ENCODE measurements around the gene CCNQ.

CCNQ gene

GRCh38 chrX:153593811-153594500 lies 5.0 kb downstream of the CCNQ start:
- peaks cover 9% of the 10 kb centered on the region for H3K4me1 ChIP-seq (ENCODE audit: control insufficient read depth, insufficient read depth, low read length)
- peaks cover 11 to 25% of the 10 kb centered on the region in 2 donors for H3K36me3 ChIP-seq (ENCODE audit: control insufficient read depth in 2 of 2, insufficient read depth in 2 of 2, low read length in 2 of 2)
- H3K27me3 ChIP-seq (ENCODE audit: control insufficient read depth in 1 of 2, insufficient read depth in 2 of 2, low read length in 2 of 2), result peaks cover 0 to 4% of the 10 kb centered on the region in 2 donors
- no peak overlapping the region for H3K4me3 ChIP-seq (ENCODE audit: low read length in 2 of 2)
- peaks cover 0 to 10% of the 10 kb centered on the region in 2 donors for H3K9me3 ChIP-seq (ENCODE audit: control insufficient read depth in 2 of 2, low read length in 2 of 2)
- H3K9ac ChIP-seq (ENCODE audit: low read length in 2 of 2), result no peak overlapping the region
- H3K27ac ChIP-seq (ENCODE audit: low read length), result no peak overlapping the region

DNA sequence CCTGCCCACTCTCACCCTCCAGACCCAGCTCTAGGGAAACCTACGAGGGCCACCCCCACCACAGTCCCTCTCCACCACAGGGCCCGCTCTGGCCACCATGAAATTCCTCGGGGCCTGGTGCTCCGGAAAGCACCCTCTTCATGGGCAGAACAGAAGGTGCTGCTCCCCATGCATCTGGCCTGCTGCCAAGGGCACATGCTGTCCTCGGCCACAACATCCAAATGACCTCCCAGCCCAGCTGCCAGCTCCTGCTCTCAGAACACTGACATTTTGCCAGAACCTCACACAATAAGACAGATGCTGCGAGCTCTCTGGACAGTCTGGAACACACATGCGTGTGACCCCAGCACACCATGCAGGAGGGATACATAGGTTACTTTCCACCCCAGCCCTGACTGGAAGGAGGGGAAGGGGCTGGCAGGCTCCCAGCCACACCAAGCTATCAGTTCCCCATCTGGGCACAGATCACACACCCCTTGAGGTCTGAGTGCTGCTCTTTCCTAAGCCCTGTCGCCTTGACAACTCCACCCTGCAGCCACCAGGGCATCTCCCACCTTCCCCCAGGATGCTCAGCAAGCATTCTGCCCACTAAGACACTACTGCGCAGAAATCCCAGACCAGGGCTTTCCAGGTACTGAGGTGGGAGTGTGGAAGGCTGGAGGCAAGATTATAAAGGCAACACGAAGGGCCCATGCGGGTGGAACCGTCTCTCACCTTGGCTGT lies 5.8 kb downstream of the CCNQ start:
- Histone ChIP-seq H3K36me3 (ENCODE audit: control insufficient read depth in 2 of 2, insufficient read depth in 2 of 2, low read length in 2 of 2) (peaks cover 11 to 25% of the 10 kb centered on the region in 2 donors), H3K27ac (ENCODE audit: low read length) (no peak overlapping the region), H3K9ac (ENCODE audit: low read length in 2 of 2) (no peak overlapping the region), H3K9me3 (ENCODE audit: control insufficient read depth in 2 of 2, low read length in 2 of 2) (peaks cover 0 to 10% of the 10 kb centered on the region in 2 donors), H3K4me1 (ENCODE audit: control insufficient read depth, insufficient read depth, low read length) (peaks cover 9% of the 10 kb centered on the region), H3K4me3 (ENCODE audit: low read length in 2 of 2) (no peak overlapping the region), H3K27me3 (ENCODE audit: control insufficient read depth in 1 of 2, insufficient read depth in 2 of 2, low read length in 2 of 2) (peaks cover 0 to 4% of the 10 kb centered on the region in 2 donors)

GRCh38 chrX:153592091-153592833 lies 6.7 kb downstream of the CCNQ start:
- Histone ChIP-seq H3K27me3 (ENCODE audit: control insufficient read depth in 1 of 2, insufficient read depth in 2 of 2, low read length in 2 of 2) (peaks cover 0 to 4% of the 10 kb centered on the region in 2 donors), H3K27ac (ENCODE audit: low read length) (no peak overlapping the region), H3K36me3 (ENCODE audit: control insufficient read depth in 2 of 2, insufficient read depth in 2 of 2, low read length in 2 of 2) (peaks cover 11 to 27% of the 10 kb centered on the region in 2 donors), H3K4me1 (ENCODE audit: control insufficient read depth, insufficient read depth, low read length) (peaks cover 3% of the 10 kb centered on the region), H3K9ac (ENCODE audit: low read length in 2 of 2) (no peak overlapping the region), H3K9me3 (ENCODE audit: control insufficient read depth in 2 of 2, low read length in 2 of 2) (peaks cover 0 to 4% of the 10 kb centered on the region in 2 donors), H3K4me3 (ENCODE audit: low read length in 2 of 2) (no peak overlapping the region)

DNA sequence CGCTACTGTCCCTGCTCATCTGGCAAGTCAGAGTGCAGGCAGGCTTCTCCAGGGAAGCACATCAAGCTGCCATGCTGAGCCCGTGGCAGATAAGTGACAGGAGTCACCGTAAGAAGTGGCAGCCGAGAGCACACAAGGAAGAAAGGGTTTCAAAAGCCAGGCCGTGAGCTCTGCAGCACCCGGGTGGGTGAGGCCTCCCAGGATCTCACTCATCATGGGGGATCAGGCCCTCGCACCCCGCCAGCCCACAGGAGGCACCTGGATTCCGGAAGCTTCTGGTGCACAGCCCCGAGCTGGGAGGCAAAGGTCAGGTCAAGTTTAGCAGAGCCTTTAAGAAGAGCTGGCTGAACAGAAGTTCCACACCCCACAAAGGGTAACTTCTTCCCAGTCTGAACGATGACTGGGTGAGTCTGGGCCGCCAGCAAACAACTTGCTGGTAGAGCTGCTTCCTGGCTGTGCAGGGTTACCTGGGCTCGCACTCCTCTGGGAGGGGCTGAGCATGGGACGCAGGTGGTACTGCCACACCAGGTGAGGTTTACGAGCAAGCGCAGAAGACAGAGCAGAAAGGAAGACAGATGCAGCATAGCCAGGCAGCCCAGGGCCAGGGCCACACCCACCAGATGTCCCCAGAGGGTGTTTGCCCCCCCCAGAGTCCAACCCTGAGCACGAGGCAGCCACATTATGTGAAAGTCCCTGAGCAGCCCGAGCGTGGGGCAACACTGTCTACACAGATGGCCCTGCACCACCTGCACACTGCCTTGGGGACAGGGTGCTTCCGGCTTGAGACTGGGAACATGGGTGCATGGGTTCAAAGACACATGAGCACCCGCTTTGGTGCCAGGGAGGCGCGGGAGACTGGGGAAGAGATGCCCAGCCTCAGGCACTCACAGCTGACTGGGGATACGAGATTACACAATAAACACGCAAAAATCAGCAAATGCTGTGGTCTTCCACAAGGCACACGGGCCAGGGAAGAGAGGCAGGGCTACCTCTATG lies 7.7 kb downstream of the CCNQ start:
- Histone ChIP-seq H3K27me3 (ENCODE audit: control insufficient read depth in 1 of 2, insufficient read depth in 2 of 2, low read length in 2 of 2) (peaks cover 0 to 3% of the 10 kb centered on the region in 2 donors), H3K27ac (ENCODE audit: low read length) (no peak overlapping the region)

DNA sequence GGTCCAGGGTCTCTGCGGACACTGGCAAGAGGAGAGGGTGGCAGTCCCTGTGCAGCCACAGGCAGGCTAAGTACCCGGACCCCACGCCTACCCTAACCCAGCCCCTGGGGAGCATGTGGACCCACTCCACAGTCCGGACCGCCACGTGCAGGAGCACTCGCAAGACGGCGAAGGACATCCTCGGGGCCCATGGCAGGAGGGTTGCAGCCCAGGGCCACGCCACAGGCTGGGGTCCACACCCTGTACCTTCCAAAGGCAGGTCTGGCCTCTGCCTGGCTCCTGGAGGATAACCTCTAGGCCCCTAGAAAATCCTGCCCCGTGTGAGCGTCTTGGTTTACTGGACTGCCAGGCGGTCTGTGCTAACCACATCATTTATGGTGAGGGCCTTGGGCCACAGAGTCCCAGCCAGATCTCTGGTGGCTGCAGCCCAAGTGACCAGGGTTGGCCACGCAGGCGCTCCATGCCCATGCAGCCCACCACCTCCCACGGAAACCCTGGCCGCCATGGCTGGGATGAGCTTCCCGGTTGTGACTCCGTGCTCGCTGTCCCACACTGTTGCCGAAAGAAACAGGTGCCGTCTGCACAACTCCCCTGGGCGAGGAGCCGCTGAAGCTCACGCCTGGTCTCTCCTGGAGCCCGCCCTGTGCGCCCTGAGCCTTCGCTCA lies 10.0 kb downstream of the CCNQ start:
- Histone ChIP-seq H3K27ac (ENCODE audit: low read length) (no peak overlapping the region), H3K4me1 (ENCODE audit: control insufficient read depth, insufficient read depth, low read length) (no peaks in the 10 kb centered on the region), H3K9me3 (ENCODE audit: control insufficient read depth in 2 of 2, low read length in 2 of 2) (no peaks in the 10 kb centered on the region), H3K4me3 (ENCODE audit: low read length in 2 of 2) (no peak overlapping the region), H3K36me3 (ENCODE audit: control insufficient read depth in 2 of 2, insufficient read depth in 2 of 2, low read length in 2 of 2) (peaks cover 11 to 24% of the 10 kb centered on the region in 2 donors), H3K9ac (ENCODE audit: low read length in 2 of 2) (no peak overlapping the region), H3K27me3 (ENCODE audit: control insufficient read depth in 1 of 2, insufficient read depth in 2 of 2, low read length in 2 of 2) (peaks cover 0 to 3% of the 10 kb centered on the region in 2 donors)

More for the DNA sequence above, 7.7 kb downstream of the CCNQ start:
- Histone ChIP-seq H3K9me3 (ENCODE audit: control insufficient read depth in 2 of 2, low read length in 2 of 2) (no peaks in the 10 kb centered on the region), H3K9ac (ENCODE audit: low read length in 2 of 2) (no peak overlapping the region), H3K4me1 (ENCODE audit: control insufficient read depth, insufficient read depth, low read length) (no peaks in the 10 kb centered on the region), H3K36me3 (ENCODE audit: control insufficient read depth in 2 of 2, insufficient read depth in 2 of 2, low read length in 2 of 2) (peaks cover 11 to 27% of the 10 kb centered on the region in 2 donors), H3K4me3 (ENCODE audit: low read length in 2 of 2) (no peak overlapping the region)

GRCh38 chrX:153588021-153588781 lies 10.7 kb downstream of the CCNQ start:
- H3K27me3 ChIP-seq (ENCODE audit: control insufficient read depth in 1 of 2, insufficient read depth in 2 of 2, low read length in 2 of 2), result peaks cover 0 to 3% of the 10 kb centered on the region in 2 donors
- peaks cover 7 to 19% of the 10 kb centered on the region in 2 donors for H3K36me3 ChIP-seq (ENCODE audit: control insufficient read depth in 2 of 2, insufficient read depth in 2 of 2, low read length in 2 of 2)
- no peaks in the 10 kb centered on the region for H3K4me1 ChIP-seq (ENCODE audit: control insufficient read depth, insufficient read depth, low read length)
- H3K4me3 ChIP-seq (ENCODE audit: low read length in 2 of 2), result no peak overlapping the region
- H3K9me3 ChIP-seq (ENCODE audit: control insufficient read depth in 2 of 2, low read length in 2 of 2), result no peaks in the 10 kb centered on the region
- no peak overlapping the region for H3K9ac ChIP-seq (ENCODE audit: low read length in 2 of 2)
- H3K27ac ChIP-seq (ENCODE audit: low read length), result no peak overlapping the region

- H3K9ac ChIP-seq (ENCODE audit: low read length in 2 of 2), result no peak overlapping the region
- H3K36me3 ChIP-seq (ENCODE audit: control insufficient read depth in 2 of 2, insufficient read depth in 2 of 2, low read length in 2 of 2), result peaks cover 5 to 15% of the 10 kb centered on the region in 2 donors
- no peak overlapping the region for H3K4me3 ChIP-seq (ENCODE audit: low read length in 2 of 2)
- H3K27me3 ChIP-seq (ENCODE audit: control insufficient read depth in 1 of 2, insufficient read depth in 2 of 2, low read length in 2 of 2), result peaks cover 0 to 5% of the 10 kb centered on the region in 2 donors
- H3K27ac ChIP-seq (ENCODE audit: low read length), result no peak overlapping the region
- no peaks in the 10 kb centered on the region for H3K4me1 ChIP-seq (ENCODE audit: control insufficient read depth, insufficient read depth, low read length)
- no peaks in the 10 kb centered on the region for H3K9me3 ChIP-seq (ENCODE audit: control insufficient read depth in 2 of 2, low read length in 2 of 2)
Measured at GRCh38 chrX:153587342-153587741, 11.6 kb downstream of the CCNQ start.

DNA sequence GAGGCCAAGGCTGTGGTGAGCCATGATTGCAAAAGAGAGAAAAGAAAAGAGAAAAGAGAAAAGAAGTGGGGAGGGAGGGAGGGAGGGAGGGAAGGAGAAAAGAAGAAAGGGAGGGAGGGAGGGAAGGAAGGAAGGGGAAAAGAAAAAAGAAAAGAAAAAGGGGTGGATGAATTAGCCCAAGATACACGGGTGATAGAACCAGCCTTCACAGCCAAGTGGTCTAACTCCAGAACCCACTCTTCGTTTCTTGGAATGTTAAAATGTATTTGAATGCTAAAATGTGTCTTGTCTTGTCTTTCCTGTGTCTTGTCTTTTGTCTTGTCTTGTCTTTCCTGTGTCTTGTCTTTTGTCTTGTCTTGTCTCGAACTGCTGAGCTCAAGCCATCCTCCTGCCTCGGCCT lies 13.1 kb downstream of the CCNQ start:
- Histone ChIP-seq H3K27me3 (ENCODE audit: control insufficient read depth in 1 of 2, insufficient read depth in 2 of 2, low read length in 2 of 2) (peaks cover 0 to 7% of the 10 kb centered on the region in 2 donors), H3K9me3 (ENCODE audit: control insufficient read depth in 2 of 2, low read length in 2 of 2) (no peaks in the 10 kb centered on the region), H3K4me3 (ENCODE audit: low read length in 2 of 2) (no peak overlapping the region), H3K27ac (ENCODE audit: low read length) (no peak overlapping the region), H3K36me3 (ENCODE audit: control insufficient read depth in 2 of 2, insufficient read depth in 2 of 2, low read length in 2 of 2) (peaks cover 0 to 7% of the 10 kb centered on the region in 2 donors), H3K9ac (ENCODE audit: low read length in 2 of 2) (no peak overlapping the region), H3K4me1 (ENCODE audit: control insufficient read depth, insufficient read depth, low read length) (no peaks in the 10 kb centered on the region)

DNA sequence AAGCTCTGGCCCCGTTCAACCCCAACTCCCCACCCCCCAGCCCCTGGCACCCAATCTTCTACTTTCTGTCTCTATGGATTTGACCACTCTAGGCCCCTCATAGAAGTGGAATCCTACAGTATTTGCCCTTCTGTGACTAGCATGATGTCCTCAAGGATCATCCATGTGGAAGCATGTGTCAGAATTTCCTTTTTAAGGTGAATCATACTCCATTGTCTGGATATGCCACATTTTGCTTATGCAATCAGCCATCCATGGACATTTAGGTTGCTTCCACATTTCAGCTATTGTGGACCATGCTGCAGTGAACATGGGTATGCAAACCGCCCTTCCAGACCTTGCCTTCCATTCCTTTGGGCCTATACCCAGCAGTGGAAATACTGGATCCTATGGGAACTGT lies 15.5 kb downstream of the CCNQ start:
- Histone ChIP-seq H3K4me3 (ENCODE audit: low read length in 2 of 2) (no peak overlapping the region), H3K9me3 (ENCODE audit: control insufficient read depth in 2 of 2, low read length in 2 of 2) (no peaks in the 10 kb centered on the region), H3K9ac (ENCODE audit: low read length in 2 of 2) (no peak overlapping the region), H3K27me3 (ENCODE audit: control insufficient read depth in 1 of 2, insufficient read depth in 2 of 2, low read length in 2 of 2) (peaks cover 0 to 9% of the 10 kb centered on the region in 2 donors), H3K36me3 (ENCODE audit: control insufficient read depth in 2 of 2, insufficient read depth in 2 of 2, low read length in 2 of 2) (peaks cover 0 to 2% of the 10 kb centered on the region in 2 donors), H3K4me1 (ENCODE audit: control insufficient read depth, insufficient read depth, low read length) (no peaks in the 10 kb centered on the region), H3K27ac (ENCODE audit: low read length) (no peak overlapping the region)

Data from stomach smooth muscle (tissue), 2 donors.